Endodermal cell (in vitro differentiated cells): ENCODE results near the gene CA11. TPM values are rescaled to one million over a fixed set of nuclear protein-coding genes. Genes with fewer than 3 reads are reported as not detected.

ENCODE experiments used
- DNase-seq: peaks from one replicate; pipeline ENCODE4 v3.0.0-alpha.2; 2017
- H3K27ac ChIP-seq: 2 replicates; pipeline ENCODE4 v1.5.1; 2013; ENCODE audit warnings: mild to moderate bottlenecking, low read depth, low read length, moderate library complexity
- H3K27me3 ChIP-seq: 2 replicates; pipeline ENCODE4 v1.6.1; 2013; ENCODE audit warnings: mild to moderate bottlenecking, low read length, moderate library complexity; ENCODE audit not compliant: insufficient read depth, control insufficient read depth, poor library complexity, severe bottlenecking
- H3K36me3 ChIP-seq: 2 replicates; pipeline ENCODE4 v1.7.0; 2013; ENCODE audit warnings: mild to moderate bottlenecking, low read length, moderate library complexity; ENCODE audit not compliant: control insufficient read depth, insufficient read depth
- H3K4me1 ChIP-seq: one replicate; pipeline ENCODE4 v1.7.0; 2013; ENCODE audit warnings: low read length; ENCODE audit not compliant: control insufficient read depth, insufficient read depth
- H3K4me3 ChIP-seq: 2 replicates; pipeline ENCODE4 v1.5.1; 2013; ENCODE audit warnings: mild to moderate bottlenecking, low read length, moderate library complexity
- H3K9ac ChIP-seq: 2 replicates; pipeline ENCODE4 v1.6.1; 2013; ENCODE audit warnings: mild to moderate bottlenecking, low read length, moderate library complexity; ENCODE audit not compliant: poor library complexity, severe bottlenecking; ENCODE audit errors: extremely low read depth
- H3K9me3 ChIP-seq: 2 replicates; pipeline ENCODE4 v1.6.1; 2013; ENCODE audit warnings: mild to moderate bottlenecking, low read length, moderate library complexity; ENCODE audit not compliant: control insufficient read depth
- H3K27ac Mint-ChIP-seq: 2 replicates; pipeline ENCODE4 v1.8.0; 2020; ENCODE audit warnings: mixed read lengths
- H3K27me3 Mint-ChIP-seq: 2 replicates; pipeline ENCODE4 v1.8.0; 2021; ENCODE audit warnings: mild to moderate bottlenecking, mixed read lengths; ENCODE audit not compliant: insufficient read depth
- H3K36me3 Mint-ChIP-seq: 2 replicates; pipeline ENCODE4 v1.8.0; 2020; ENCODE audit warnings: low read depth, mixed read lengths
- H3K4me1 Mint-ChIP-seq: 2 replicates; pipeline ENCODE4 v1.8.0; 2020; ENCODE audit warnings: mixed read lengths
- H3K4me3 Mint-ChIP-seq: 2 replicates; pipeline ENCODE4 v1.8.0; 2020; ENCODE audit warnings: mild to moderate bottlenecking, moderate library complexity, mixed read lengths
- H3K9me3 Mint-ChIP-seq: 2 replicates; pipeline ENCODE4 v1.8.0; 2020; ENCODE audit warnings: mild to moderate bottlenecking, mixed read lengths
- WGBS, 2 experiments: methylation state at CpG; one replicate each; pipeline versions ENCODE4 v1.1.5 to v1.1.7; 2013; ENCODE audit warnings: missing lambda C conversion rate in 2 of 2, mixed read lengths in 1 of 2; ENCODE audit not compliant: insufficient coverage in 1 of 2, insufficient read length in 1 of 2; 5-methylcytosine and 5-hydroxymethylcytosine counted together
- total RNA-seq, 2 donors: library from RNA; stranded (reverse); fragmentation: NEBNext Ultra II Directional in 1 of 2; extraction: Animal tissue kit (Norgen Biotek cat#: 25700) in 1 of 2; gene quantifications; 2 replicates in 1 of 2; 3 replicates in 1 of 2; pipeline ENCODE4 v1.2.1, GENCODE V29; 2021
- TF ChIP-seq, protein P1 (sequence below): fragments of 200-600 bp; sonication (generic); conservative IDR thresholded peaks from 2 replicates; pipeline ENCODE4 v1.5.0; 2021; ENCODE audit warnings: antibody characterized with exemption, mild to moderate bottlenecking

CA11 gene
- total RNA-seq, 2 donors from 2014 or later, result 75.0 to 82.6 TPM

DNA sequence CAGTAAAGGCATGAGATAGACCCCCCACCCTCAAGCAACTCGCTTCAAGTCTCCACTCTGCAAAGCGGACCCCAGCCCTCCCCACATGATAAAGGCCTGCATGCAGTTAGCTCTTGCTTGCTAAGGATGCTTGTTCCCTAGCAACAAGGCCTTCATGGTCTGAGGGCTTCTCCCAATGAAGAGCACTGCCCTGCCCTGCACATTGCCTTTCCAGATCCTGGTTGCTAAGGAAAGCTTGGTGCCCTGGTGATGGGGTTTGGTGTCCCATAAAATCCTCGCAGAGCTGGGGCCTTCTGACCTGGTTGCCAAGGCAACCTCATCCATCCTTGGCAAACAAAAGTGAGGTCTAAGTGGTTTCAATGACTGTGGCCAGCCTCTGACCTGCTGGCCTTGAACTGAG, 14.8 kb downstream of the CA11 start:
- Histone ChIP-seq H3K9me3 (no peaks in the 10 kb centered on the region), H3K4me3 (peak overlapping the region; percentile 66), H3K36me3 (peaks cover 10% of the 10 kb centered on the region), H3K27me3 (peaks cover 6% of the 10 kb centered on the region), H3K27ac (no peak overlapping the region), H3K9ac (no peak overlapping the region), H3K4me1 (peaks cover 27% of the 10 kb centered on the region)
- Mint-ChIP-seq H3K4me1 (peaks cover 20% of the 10 kb centered on the region), H3K9me3 (no peaks in the 10 kb centered on the region), H3K36me3 (peaks cover 14% of the 10 kb centered on the region), H3K4me3 (peak overlapping the region; percentile 54), H3K27me3 (peaks cover 6% of the 10 kb centered on the region), H3K27ac (no peak overlapping the region)
- TF ChIP-seq, protein P1, sequence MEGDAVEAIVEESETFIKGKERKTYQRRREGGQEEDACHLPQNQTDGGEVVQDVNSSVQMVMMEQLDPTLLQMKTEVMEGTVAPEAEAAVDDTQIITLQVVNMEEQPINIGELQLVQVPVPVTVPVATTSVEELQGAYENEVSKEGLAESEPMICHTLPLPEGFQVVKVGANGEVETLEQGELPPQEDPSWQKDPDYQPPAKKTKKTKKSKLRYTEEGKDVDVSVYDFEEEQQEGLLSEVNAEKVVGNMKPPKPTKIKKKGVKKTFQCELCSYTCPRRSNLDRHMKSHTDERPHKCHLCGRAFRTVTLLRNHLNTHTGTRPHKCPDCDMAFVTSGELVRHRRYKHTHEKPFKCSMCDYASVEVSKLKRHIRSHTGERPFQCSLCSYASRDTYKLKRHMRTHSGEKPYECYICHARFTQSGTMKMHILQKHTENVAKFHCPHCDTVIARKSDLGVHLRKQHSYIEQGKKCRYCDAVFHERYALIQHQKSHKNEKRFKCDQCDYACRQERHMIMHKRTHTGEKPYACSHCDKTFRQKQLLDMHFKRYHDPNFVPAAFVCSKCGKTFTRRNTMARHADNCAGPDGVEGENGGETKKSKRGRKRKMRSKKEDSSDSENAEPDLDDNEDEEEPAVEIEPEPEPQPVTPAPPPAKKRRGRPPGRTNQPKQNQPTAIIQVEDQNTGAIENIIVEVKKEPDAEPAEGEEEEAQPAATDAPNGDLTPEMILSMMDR, result no peak
- 60 to 86% methylated on average over 3 of the region's 3 CpGs for WGBS, 2 experiments
- peak; percentile 48 for DNase-seq

- H3K4me3 ChIP-seq, result peak overlapping the region; percentile 66
- H3K9me3 ChIP-seq, result no peaks in the 10 kb centered on the region
- Mint-ChIP-seq H3K9me3 (no peaks in the 10 kb centered on the region), H3K36me3 (peaks cover 14% of the 10 kb centered on the region), H3K27me3 (peaks cover 1% of the 10 kb centered on the region), H3K4me1 (peaks cover 21% of the 10 kb centered on the region), H3K4me3 (peak overlapping the region; percentile 54), H3K27ac (peak overlapping the region; percentile 95)
- H3K27ac ChIP-seq, result peak overlapping the region; percentile 57
- TF ChIP-seq, protein P1, result peak; percentile 64
- peaks cover 27% of the 10 kb centered on the region for H3K4me1 ChIP-seq
- H3K27me3 ChIP-seq, result no peaks in the 10 kb centered on the region
- peak overlapping the region; percentile 47 for H3K9ac ChIP-seq
- peaks cover 10% of the 10 kb centered on the region for H3K36me3 ChIP-seq
- DNase-seq, result peak; percentile 90
- WGBS, 2 experiments, result 10 to 17% methylated on average over 28 to 47 of the region's 47 CpGs
Measured at GRCh38 chr19:48630296-48631063, 15.5 kb downstream of the CA11 start.

DNA sequence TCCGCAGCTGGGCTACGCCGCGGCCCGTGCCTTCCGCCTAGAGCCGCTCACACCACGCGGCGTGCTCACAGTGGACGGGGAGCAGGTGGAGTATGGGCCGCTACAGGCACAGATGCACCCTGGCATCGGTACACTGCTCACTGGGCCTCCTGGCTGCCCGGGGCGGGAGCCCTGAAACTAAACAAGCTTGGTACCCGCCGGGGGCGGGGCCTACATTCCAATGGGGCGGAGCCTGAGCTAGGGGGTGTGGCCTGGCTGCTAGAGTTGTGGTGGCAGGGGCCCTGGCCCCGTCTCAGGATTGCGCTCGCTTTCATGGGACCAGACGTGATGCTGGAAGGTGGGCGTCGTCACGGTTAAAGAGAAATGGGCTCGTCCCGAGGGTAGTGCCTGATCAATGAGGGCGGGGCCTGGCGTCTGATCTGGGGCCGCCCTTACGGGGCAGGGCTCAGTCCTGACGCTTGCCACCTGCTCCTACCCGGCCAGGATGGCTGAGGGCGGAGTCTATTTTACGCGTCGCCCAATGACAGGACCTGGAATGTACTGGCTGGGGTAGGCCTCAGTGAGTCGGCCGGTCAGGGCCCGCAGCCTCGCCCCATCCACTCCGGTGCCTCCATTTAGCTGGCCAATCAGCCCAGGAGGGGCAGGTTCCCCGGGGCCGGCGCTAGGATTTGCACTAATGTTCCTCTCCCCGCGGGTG, 16.2 kb downstream of the CA11 start:
- 35 to 40% methylated on average over 38 to 48 of the region's 48 CpGs for WGBS, 2 experiments
- Mint-ChIP-seq H3K9me3 (no peaks in the 10 kb centered on the region), H3K36me3 (peaks cover 14% of the 10 kb centered on the region), H3K27ac (peak overlapping the region; percentile 95), H3K4me1 (peaks cover 27% of the 10 kb centered on the region), H3K27me3 (no peaks in the 10 kb centered on the region), H3K4me3 (peak overlapping the region; percentile 54)
- Histone ChIP-seq H3K27me3 (no peaks in the 10 kb centered on the region), H3K9me3 (no peaks in the 10 kb centered on the region), H3K27ac (peak overlapping the region; percentile 57), H3K9ac (peak overlapping the region; percentile 47), H3K36me3 (peaks cover 10% of the 10 kb centered on the region), H3K4me1 (peaks cover 24% of the 10 kb centered on the region), H3K4me3 (peak overlapping the region; percentile 66)
- peak; percentile 99 for DNase-seq
- TF ChIP-seq, protein P1, result no peak
